ENCODE results near the gene CHRM3.

GRCh38 chr1:239387304-239388158 is 1.2 kb downstream of the CHRM3 start:
- TF ChIP-seq POLR2A (IDR thresholded peaks at IDR 0.05) (no peak), CTCF (IDR thresholded peaks at IDR 0.05) (no peak)
